Middle frontal gyrus (tissue), 1 donor: ENCODE data around the gene TIMM44.
"Not testable (repeated sequence)": the region's sequence is repeated elsewhere in the genome, so short reads cannot be mapped to it uniquely, and the experiment has no call there.

ENCODE experiments used
- DNase-seq: peaks from one replicate; pipeline ENCODE4 v3.0.0-alpha.2; 2015; ENCODE audit warnings: low spot score; ENCODE audit errors: extremely low spot score

The TIMM44 gene

GRCh38 chr19:7926021-7926726, 17.3 kb downstream of the TIMM44 start, which contains the start of gene CTXN1:
Gene CTXN1, minus strand, starts transcription at chr19:7926135. Its CDS starts 597 bp downstream, at chr19:7925538.
- DNase-seq, result no peak

GRCh38 chr19:7925171-7925851, 18.2 kb downstream of the TIMM44 start:
- no peak for DNase-seq

- no peak for DNase-seq
These were observed 18.8 kb downstream of the TIMM44 start for GRCh38 chr19:7924651-7925170.

- no peak for DNase-seq
These were observed 19.2 kb downstream of the TIMM44 start for GRCh38 chr19:7924241-7924640.

GRCh38 chr19:7923295-7924191, 19.9 kb downstream of the TIMM44 start:
- DNase-seq, result no peak

GRCh38 chr19:7922836-7923195, 20.6 kb downstream of the TIMM44 start:
- DNase-seq, result no peak

GRCh38 chr19:7921967-7922835, 21.3 kb downstream of the TIMM44 start:
- no peak for DNase-seq

GRCh38 chr19:7921302-7921966, 22.0 kb downstream of the TIMM44 start:
- no peak for DNase-seq

GRCh38 chr19:7920519-7921301, 22.8 kb downstream of the TIMM44 start:
- peak; percentile 85 for DNase-seq

GRCh38 chr19:7919610-7920518, 23.6 kb downstream of the TIMM44 start, which contains the start of gene SNAPC2:
Gene SNAPC2, plus strand, starts transcription at chr19:7920338. Its CDS starts 29 bp downstream, at chr19:7920367.
- DNase-seq, result peak; percentile 60

GRCh38 chr19:7918615-7919421, 24.6 kb downstream of the TIMM44 start:
- DNase-seq, result no peak

- not testable (repeated sequence) for DNase-seq
These were observed 25.3 kb downstream of the TIMM44 start for GRCh38 chr19:7918062-7918614.

- no peak for DNase-seq
These were observed 26.0 kb downstream of the TIMM44 start for GRCh38 chr19:7917267-7918061.

GRCh38 chr19:7916955-7917266, 26.6 kb downstream of the TIMM44 start:
- no peak for DNase-seq

- DNase-seq, result no peak
These were observed 27.1 kb downstream of the TIMM44 start for GRCh38 chr19:7916103-7916954.
